ENCODE data around the gene ORM1.

DNA sequence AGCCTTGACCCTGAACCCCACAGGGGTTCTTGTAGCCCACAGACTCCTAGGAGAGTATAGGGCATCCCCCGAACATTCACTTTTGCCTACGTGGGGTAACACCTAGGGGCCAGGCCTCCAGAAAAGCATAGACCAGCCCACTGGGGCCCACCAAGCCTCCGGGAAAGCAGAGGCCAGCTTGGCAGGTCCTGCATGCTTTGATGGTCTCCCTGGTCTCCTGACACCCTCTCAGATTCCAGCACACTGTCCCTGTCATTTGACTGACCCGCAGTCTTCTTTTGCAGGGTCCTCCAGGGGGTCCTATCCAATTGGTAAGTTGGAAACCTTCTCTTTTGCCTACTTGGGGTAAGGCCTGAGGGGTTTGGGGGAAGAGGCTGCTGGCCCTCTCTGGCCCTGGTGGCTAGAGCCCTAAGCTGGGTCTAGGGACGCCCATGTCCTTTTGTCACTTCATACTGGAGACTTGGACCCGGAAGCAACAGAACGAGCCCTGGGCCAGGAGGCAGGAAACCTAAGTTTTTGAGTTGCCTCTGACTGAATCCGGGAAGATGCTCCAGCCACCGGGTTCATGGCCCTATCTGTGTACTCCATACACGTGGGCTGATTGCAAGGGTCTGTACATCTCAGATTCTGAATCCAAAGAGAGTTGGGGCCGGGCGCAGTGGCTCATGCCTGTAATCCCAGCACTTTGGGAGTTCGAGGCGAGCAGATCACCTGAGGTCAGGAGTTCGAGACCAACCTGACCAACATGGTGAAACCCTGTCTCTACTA is 20.9 kb upstream of the ORM1 start:
- TF ChIP-seq POLR2A (IDR thresholded peaks at IDR 0.05) (no peak), POLR2AphosphoS5 (IDR thresholded peaks at IDR 0.05) (no peak)
- TF ChIP-seq, protein P1, sequence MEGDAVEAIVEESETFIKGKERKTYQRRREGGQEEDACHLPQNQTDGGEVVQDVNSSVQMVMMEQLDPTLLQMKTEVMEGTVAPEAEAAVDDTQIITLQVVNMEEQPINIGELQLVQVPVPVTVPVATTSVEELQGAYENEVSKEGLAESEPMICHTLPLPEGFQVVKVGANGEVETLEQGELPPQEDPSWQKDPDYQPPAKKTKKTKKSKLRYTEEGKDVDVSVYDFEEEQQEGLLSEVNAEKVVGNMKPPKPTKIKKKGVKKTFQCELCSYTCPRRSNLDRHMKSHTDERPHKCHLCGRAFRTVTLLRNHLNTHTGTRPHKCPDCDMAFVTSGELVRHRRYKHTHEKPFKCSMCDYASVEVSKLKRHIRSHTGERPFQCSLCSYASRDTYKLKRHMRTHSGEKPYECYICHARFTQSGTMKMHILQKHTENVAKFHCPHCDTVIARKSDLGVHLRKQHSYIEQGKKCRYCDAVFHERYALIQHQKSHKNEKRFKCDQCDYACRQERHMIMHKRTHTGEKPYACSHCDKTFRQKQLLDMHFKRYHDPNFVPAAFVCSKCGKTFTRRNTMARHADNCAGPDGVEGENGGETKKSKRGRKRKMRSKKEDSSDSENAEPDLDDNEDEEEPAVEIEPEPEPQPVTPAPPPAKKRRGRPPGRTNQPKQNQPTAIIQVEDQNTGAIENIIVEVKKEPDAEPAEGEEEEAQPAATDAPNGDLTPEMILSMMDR (IDR thresholded peaks at IDR 0.05 in 8 of 11, conservative IDR thresholded peaks at IDR 0.05 in 3 of 11), result no peak
